OCI-M2 (cell line): ENCODE data around the gene SKAP1.
"Not testable (repeated sequence)": the region's sequence is repeated elsewhere in the genome, so short reads cannot be mapped to it uniquely, and the experiment has no call there.

ENCODE experiments used
- DNase-seq: peaks from one replicate; lab custom pipeline; 2025; ENCODE audit not compliant: unreplicated experiment; lab: John Stamatoyannopoulos, UW

Gene SKAP1

DNA sequence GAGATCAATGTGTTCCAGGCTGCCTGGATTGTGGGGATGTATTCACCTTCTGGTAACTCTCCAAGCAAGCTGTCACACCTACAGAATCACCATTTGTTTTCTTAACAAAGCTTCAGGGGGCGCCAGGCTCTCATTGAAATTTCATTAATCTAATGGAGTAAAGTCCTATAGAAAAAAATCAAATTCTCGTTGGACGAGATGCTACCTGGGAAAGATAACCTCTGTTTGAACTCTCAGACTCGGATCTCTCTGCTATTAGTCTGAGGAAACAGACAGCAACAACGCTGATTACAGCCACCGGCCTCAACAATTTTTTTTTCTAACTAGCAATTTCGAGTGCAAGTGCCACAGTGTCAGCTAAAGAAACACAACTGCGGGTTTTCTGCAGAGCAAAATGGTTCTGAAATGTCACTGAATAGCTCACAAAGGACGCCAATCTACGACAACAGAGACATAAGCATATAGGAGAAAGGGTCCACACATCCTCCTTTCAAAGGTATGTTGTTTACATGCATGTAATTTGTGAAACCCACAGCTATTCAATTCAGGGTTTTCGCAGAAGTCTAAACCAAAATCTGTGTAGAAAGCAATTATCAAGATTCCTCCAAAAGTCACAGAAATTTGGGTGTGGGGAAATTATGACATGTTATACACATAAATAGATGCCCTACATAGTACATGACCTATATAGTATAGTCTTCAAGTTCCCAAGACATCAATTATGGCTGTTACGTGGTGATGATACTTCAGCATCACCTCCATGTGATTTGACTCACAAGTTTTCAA, 135.8 kb downstream of the SKAP1 start:
- no peak for DNase-seq

DNA sequence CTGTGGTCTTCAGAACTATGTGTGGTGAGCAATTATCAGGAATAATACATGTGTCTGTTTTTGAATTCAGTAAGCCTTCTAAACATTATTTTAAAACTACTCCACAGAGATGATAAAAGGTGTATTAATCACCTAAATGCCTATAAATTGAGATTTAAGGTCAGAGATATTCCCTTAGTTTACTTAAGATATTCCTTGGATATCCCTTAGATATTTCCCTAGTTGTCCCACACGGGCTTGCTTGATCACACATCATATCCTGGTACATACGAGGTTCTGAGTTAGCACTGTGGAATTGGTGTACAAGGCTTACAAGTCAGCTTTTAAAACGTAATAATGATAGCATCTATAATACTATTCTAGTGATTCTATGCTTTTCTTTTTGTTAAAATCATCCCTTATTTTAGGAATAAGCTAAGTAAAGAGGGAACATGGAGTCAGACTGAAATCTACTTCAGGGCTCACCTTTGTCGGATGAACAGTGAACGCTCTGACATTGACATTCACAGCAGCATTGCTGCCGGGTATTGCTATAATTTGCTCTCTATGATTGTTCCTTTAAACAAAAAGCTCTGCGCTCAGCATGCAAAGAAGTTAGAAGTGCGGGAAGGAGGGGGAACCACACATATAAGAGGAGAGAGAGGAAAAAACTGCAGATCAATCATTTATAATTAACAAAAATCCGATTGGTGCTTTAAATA, 136.5 kb downstream of the SKAP1 start:
- DNase-seq: no peak

DNA sequence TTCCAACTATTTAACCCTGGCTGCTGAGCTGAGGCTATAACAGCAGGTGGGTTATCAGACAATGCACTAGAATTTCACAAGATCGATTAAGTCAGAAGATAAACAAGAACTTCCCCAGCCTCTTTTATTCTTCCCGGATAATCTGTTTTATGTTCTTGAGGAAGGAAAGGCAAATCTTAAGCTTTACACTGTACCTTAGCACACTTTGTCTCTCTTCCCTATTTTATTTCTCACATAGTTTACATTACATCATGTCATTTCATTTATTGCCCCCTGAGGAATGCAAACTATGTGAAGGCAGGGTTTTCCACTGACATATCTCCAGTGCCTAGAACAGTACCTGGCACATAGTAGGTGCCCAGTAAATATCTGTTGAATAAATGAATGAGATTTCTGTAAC, 139.6 kb downstream of the SKAP1 start:
- no peak for DNase-seq

DNA sequence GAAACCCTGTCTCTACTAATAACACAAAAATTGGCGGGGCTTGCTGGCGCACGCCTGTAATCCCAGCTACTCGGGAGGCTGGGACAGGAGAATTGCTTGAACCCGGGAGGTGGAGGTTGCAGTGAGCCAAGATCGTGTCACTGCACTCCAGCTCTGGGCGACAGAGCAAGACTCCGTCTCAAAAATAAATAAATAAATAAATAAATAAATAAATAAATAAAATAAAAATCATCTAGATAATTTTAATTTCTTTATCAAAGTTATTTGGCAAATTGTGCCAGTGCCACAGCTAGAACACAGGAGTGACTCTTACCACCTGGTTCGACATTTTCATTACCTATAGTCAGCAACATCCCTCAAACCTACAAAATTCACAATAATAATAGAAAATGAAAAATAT, 143.1 kb downstream of the SKAP1 start:
- DNase-seq: not testable (repeated sequence)

DNA sequence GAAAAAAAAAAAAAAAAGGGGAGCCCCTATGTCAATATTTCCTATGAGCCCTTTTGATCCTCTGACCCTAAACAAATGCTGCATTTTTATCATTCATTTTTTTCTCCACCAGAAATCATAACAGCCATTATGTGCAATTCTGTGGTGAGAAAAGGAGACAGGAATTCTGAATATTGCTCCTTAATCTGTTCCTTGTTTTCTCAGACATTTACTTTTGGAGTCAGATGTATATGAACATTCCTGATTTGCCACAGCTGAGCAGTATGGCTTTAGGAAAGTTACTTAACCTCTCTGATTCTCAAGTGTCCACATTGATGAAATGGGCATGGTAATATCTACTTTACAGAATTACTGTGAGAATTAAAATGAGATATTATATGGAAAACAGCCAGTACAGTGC, 144.4 kb downstream of the SKAP1 start:
- DNase-seq: no peak

DNA sequence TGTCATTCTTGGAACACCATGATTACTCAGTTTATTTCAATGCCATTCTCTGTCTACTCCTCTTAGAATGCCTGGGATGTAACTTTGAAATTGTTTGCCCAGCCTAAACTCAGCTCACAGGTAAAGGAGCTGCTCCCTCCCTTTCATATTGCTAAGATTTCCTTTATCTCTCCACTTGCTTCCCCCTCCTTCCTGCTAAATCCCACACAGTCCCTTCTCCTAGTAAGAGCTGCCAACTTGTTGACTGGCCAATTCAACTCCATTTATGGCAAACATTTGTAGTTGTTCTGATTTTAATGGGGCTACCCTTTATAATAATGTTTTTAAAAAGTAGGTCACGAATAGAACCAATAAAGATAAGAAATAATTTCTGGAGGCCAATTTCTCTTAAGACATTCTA, 146.1 kb downstream of the SKAP1 start:
- no peak for DNase-seq

DNA sequence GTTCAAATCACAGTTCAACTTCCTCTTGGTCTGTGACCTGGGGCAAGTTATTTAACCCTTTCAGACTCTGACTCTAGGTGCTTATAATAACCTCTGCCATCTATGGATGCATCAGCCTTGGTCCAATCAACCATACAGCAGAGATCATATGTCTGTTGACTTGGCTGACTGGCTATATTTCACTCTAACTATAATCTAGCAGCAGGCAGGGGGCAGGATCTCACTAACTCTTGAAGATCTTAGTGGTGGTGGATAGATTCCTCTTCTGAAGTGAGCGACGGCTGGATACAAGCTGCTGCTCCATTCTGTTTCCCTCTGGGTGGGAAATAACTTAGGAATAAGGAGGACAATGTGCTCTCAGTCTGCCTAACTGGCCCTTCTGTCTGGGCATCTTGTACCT, 146.6 kb downstream of the SKAP1 start:
- DNase-seq: no peak

DNA sequence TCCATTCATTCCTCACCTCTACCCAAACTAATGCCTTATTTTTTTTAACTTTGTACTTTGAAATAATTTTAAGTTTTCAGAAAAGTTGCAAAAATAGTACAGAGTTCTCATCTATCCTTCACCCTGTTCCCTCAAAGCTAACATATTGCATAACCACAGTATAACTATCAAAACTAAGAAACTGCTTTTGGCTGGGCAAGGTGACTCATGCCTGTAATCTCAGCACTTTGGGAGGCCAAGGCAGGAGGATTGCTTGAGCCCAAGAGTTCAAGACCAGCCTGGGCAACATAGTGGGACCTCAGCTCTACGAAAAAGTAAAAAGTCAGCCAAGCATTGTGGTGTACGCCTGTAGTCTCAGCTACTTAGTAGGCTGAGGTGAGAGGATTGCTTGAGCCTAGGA, 147.7 kb downstream of the SKAP1 start:
- no peak for DNase-seq

DNA sequence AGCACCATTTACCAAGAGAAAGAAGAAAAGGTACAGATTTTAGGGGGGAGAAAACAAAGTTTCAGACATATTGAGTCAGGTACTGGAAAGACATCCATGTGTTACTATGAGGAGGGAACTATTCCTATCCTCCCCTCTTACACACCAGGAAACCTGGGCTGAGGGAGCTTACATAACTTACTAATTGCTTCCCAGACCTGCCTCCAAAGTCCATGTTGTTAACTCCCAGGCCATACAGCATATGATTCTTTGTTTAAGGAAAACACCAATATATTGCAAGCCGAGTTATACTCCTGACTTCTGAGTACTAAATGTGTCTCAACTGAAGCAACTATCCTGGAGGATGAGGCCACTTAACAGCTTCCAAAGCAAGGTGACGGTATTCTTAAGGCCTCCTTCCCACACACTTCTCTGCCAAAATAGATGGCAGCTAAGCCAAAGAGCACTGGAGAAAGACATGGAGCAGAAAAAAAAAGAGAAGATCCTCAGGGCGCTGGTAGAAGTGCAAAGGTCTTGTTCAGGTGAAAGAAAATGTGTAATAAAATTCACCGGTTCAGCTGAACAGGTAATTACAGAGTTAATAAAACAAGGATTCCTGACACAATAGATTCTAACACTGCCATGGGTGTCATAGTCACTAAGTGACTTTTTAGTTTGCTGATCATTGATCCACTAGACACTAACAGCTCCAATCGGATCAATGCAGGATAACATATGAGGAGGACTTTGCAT, 151.1 kb downstream of the SKAP1 start:
- DNase-seq: no peak

DNA sequence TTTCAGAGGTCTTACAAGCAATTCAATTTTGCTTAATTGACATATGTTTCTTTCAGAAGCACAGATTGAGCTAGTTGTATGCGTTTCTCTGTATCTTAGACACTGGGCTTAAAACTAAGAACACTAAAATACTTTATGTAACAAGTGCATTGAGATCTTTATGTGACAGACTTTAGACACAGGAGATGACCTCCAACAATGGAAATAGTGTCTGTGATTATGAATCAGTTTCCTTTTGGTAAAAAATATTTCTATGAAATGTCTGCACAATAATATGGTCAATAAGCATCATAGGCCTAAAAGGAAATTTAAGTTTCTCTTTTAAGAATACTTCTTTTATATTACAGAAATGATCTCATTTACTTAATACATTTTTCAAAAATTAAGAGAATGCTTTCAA, 153.2 kb downstream of the SKAP1 start:
- no peak for DNase-seq

DNA sequence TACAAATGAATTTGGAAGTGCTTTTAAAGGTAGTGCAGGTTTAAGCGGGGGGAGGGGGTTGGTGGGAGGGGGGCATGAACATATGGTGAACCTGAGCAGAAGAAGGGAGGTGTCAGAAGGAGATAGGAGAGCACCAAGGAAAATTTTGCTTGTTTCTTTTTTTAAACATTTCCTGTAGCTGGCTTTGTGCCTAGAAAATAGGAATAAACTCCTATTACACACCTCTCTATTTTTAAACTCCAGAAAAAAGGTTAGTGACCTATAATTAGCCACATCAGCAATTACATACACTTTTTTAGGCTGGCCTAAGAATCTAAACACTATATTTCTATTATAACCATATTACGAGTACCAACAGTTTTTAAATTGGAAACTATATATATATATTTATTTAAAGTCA, 159.1 kb downstream of the SKAP1 start:
- DNase-seq: no peak

DNA sequence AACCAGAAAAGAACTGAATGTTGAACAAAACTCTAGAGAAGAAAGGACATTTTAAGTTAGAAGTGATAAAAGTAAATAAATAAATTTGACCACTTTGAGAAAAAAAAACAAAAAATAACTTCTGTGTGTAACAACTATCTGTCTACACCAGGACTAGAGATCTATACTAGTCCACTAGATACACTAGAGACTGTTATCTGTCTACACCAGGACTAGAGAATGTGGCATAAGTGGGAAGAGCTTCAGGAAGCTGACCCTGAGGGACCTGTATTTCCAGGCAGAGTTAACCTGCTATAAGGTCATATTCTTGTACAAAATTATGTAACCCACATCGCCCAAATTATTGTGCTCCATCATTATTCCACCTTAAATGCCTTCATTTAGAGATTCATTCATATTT, 160.8 kb downstream of the SKAP1 start:
- no peak for DNase-seq

DNA sequence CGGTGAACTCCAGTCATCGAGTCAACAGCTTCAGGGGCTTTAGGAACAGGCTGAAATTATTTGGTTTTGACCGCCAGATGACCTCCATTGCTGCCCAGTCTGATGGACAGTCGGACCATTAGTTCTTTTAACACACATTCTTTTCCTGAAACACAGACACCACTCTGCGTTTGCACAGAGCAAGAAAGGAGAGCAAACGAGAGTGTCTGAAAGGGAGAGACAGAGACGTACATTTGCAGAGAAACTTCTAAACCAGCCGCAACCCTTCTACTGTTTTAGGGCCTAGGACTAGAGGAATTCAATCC, 166.3 kb downstream of the SKAP1 start:
- no peak for DNase-seq

DNA sequence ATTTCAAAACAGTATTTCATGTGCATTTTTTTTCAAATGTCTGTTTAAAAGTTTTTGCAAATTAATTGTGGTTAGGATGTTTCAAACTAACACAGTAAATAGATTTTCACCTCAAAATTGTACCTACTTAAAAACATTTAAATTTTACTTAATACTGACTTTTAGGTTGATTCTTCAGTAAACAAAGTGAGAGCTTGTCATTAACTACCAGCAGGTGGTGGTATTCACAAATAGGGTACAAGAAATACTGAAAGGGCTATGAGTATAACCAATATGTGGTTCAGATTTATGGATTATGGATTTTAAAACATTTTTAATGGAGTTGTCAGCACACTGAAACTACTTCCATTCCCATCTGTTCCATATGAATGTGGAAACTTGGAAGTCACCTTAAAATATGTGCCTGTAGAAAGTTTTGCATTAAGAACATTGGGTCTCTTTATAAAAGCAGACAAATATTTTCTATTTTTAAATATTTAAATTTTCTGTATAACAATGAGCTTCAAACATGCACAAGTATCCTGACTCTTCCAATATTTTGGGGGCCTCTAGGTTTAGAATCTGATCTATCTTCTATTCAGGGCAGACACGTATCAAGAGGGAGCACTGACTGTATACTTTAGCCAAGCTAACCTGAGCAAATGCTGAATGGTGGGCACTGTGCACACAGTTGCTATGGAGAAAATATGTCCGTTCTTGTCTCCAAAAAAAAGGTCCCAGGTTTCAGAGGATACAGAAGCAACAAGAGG, 166.9 kb downstream of the SKAP1 start:
- DNase-seq: no peak

DNA sequence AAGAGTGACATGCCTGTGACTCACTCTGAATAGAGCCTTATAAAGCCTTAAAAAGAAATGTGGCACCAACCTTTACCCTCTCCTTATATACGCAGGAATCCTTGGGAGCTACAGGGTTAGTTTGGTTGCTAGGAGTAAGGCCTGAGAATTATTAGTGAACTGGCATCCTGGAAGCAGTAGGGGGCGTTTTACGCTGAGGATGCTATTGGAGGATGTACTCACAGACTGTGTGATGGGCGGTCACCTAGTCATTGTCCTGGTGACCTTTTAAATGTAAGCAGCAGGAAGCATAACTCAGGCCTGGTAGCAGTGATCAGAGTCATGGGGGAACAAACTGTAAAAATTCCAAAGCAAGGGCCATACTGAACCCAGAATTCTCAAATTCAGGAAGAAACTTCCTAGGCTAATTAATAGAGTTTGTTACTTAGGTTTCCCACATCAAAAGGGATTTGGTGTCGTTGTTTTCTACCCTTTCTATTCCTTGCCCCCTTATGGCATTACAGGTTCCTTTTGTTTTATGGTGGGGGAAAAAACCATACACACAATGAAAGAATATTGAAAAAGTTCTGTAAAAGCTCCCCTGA, 168.6 kb downstream of the SKAP1 start:
- no peak for DNase-seq

DNA sequence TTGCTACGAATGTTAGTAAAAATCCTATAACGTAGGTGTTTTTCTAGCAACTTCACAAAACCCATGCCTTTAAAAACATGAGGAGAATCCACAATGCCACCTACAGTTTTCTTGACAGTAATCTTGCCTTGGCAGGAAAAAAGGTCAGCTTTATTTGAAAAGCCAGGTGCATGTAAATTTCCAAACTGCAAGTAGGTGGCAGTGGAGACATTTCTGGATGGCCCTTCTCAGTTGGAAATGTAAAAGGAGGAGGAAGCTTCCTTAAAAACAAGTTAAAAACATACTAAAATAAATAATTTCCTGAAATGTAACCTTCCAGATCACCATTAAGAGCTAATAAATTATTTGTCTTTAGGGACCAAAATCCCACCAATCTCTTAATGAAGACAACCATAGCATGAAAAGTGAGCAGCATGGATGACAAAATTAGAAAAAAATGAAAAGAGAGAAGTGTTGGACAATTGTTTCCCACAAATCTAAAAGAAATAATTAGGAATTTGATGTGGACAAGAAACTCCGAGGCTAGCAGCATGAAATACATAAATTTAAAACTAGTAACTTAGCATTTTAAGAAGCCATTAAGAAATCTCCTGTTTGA, 170.2 kb downstream of the SKAP1 start:
- DNase-seq: no peak

DNA sequence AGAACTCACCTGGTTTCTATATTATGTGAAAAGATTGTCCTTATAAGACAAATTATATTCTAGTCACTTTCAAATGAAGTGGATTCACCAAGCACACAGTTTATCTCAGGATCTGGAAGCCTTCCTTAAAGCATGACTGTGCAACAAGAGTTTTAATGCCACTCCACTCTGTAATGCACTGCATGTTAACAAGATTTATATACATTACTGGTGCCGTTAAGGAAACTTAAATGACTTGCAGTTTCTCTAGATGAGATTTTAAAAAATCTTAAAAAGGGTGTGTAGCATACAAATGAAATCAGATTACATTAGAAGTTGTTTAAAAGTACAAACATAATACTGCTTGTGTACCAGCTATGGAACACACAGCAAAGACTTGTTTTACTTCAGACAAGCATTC, 171.7 kb downstream of the SKAP1 start:
- DNase-seq: no peak

DNA sequence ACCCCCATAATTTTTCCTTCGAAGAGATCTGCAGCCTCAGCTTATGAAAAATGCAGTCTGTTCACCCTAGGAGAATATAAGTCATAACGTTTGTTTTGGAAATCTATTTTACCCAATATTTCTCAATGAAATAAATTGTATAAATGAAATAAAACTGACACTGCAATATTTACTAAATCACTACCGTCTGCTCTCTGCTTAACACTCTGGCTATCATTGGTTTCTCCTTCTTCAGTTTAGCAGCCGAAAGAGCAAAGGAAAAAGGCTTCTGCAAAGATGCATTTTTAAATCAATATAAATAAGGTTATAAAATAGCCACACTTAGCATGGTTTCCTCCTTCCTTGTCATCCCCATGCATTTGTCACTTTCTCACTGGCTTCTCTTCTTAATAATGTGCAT, 174.3 kb downstream of the SKAP1 start:
- no peak for DNase-seq

DNA sequence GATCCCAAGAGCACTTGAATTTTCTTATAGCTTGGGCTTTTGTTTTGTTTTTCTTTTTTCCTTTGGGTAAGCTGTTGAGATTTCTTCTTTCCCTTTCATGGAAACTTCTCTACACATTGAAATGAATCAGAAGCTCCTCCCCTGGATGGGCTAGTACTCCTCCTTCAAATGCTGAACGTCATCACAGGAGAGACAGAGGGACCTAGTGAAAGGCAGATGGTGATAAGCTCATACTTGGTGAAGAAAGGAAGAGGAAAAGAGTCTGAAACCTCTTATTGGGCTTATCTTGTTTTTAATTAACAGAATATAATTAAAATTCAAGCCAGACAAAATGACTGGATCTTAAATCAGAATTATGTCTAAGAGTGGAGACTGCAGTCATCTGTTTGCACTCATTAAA, 175.1 kb downstream of the SKAP1 start:
- DNase-seq: no peak

DNA sequence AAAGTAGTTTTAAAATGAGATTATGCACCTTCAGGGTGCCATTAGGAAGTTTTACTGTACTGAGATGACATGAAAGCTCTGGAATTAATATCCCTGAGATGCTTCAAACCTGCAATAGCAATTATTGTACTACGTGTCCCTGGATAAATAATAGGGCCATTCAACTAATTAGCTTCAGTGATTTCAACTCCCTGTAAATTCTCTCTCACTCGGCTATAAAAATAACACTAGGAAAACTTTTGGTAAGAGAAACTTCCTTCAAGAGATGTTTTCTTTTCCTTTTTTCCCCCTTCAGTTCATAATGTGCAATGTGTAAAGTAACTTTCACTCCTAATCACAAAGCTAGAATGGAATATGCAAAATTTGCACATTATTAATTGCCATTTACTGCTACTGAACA, 176.0 kb downstream of the SKAP1 start:
- no peak for DNase-seq

DNA sequence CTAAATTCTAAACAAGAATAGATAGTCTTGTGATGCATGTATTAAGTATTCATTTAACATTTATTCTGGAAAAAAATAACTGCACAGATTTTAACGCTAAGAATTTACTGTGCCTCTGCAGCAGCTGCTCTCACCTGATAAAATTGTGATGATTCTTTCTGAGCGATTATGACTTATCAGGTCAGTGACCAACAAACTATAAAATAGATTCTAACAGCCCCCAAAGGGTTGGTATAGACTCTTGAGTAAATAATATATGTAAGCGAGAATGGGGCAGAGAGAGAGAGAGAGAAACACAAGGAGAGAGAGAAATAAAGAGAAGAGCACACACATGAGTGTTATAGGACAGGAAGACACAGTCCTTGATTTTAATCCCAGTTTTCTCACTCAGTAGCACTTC, 178.1 kb downstream of the SKAP1 start:
- DNase-seq: no peak
